ENCODE data around the gene ERLEC1. TPM values are rescaled to one million over a fixed set of nuclear protein-coding genes. Genes with fewer than 3 reads are reported as not detected.

ERLEC1 gene
- total and polyA plus RNA-seq, 2 of the 4 experiments (the other 2 are of a cell fraction): 40.3 to 53.4 TPM

DNA sequence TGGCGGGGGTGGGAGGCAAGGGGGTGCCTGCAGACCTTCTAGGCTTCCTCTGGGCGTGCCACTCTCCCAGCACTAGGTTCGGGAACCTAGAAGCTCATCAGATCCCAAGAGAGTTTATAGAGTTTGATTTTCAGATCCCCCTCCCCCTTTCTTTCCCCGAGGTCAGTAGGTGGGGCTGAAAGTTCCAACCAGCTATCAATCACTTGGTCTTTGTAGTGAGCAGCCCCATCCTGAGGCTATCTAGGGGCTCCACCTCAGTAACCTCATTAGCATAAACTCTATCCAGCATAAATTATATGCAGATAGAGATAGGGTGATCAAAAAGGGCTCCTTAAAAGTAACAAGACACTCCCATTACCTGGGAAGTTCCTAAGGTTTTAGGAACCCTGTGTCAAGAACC, 32.8 kb downstream of the ERLEC1 start:
- no peak overlapping the region for H2AK5ac ChIP-seq (ENCODE audit: low read depth, low read length)
- H3K4me3 ChIP-seq (ENCODE audit: insufficient read depth, low read depth, low read length): no peak overlapping the region
- no peak for DNase-seq
- H3K4ac ChIP-seq (ENCODE audit: low read depth, low read length): no peak overlapping the region
- H3K27me3 ChIP-seq (ENCODE audit: control insufficient read depth, insufficient read depth, low read length): no peaks in the 10 kb centered on the region
- H4K91ac ChIP-seq (ENCODE audit: insufficient read depth, low read depth, low read length): no peak overlapping the region
- no peak overlapping the region for H2BK120ac ChIP-seq (ENCODE audit: low read depth, low read length)
- H2BK20ac ChIP-seq (ENCODE audit: low read depth, low read length): no peak overlapping the region
- H3K9me1 ChIP-seq (ENCODE audit: insufficient read depth, low read length): peaks cover 7% of the 10 kb centered on the region
- CTCF ChIA-PET: no interaction called here
- H2BK15ac ChIP-seq (ENCODE audit: low read depth, low read length): no peak overlapping the region
- WGBS, 2 experiments (ENCODE audit: extremely low coverage in 2 of 2, insufficient read length in 1 of 2): no CpG with 5 or more reads among the region's 4 CpGs
- no peak overlapping the region for H3K9ac ChIP-seq (ENCODE audit: low read depth, low read length)
- no peak overlapping the region for H2AFZ ChIP-seq (replicated peaks; ENCODE audit: low read length, poor library complexity)
- no peak overlapping the region for H2AK9ac ChIP-seq (replicated peaks; ENCODE audit: low read depth, low read length, poor library complexity)
- no peaks in the 10 kb centered on the region for H3K9me3 ChIP-seq (ENCODE audit: control insufficient read depth, insufficient read depth, low read length)
- no peak overlapping the region for H3K56ac ChIP-seq (ENCODE audit: extremely low read depth, insufficient read depth, low read length)
- H3K36me3 ChIP-seq (ENCODE audit: control insufficient read depth, insufficient read depth, low read length): peaks cover 16% of the 10 kb centered on the region
- H4K5ac ChIP-seq (ENCODE audit: low read depth, low read length): no peak overlapping the region
- no peak for ATAC-seq (ENCODE audit: low read depth)
- no peak overlapping the region for H2BK5ac ChIP-seq (ENCODE audit: low read depth, low read length, poor library complexity, severe bottlenecking)
- no peak overlapping the region for H3K14ac ChIP-seq (replicated peaks; ENCODE audit: low read depth, low read length)
- TF ChIP-seq CEBPB (IDR thresholded peaks at IDR 0.05; ENCODE audit: low read depth, low read length) (no peak), NFE2L2 (IDR thresholded peaks at IDR 0.05; ENCODE audit: low read depth, low read length) (no peak), FOS (IDR thresholded peaks at IDR 0.05; ENCODE audit: low read depth, low read length) (no peak), RAD21 (IDR thresholded peaks at IDR 0.05; ENCODE audit: low read length) (no peak), CHD1 (IDR thresholded peaks at IDR 0.05; ENCODE audit: low read depth, low read length) (no peak), RFX5 (IDR thresholded peaks at IDR 0.05; ENCODE audit: low read depth, low read length) (no peak)
- TF ChIP-seq, protein P1, sequence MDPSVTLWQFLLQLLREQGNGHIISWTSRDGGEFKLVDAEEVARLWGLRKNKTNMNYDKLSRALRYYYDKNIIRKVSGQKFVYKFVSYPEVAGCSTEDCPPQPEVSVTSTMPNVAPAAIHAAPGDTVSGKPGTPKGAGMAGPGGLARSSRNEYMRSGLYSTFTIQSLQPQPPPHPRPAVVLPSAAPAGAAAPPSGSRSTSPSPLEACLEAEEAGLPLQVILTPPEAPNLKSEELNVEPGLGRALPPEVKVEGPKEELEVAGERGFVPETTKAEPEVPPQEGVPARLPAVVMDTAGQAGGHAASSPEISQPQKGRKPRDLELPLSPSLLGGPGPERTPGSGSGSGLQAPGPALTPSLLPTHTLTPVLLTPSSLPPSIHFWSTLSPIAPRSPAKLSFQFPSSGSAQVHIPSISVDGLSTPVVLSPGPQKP (IDR thresholded peaks at IDR 0.05; ENCODE audit: borderline replicate concordance, low read depth, low read length): no peak
- no peaks in the 10 kb centered on the region for H4K20me1 ChIP-seq (ENCODE audit: insufficient read depth, low read length)
- no peak overlapping the region for H3K4me2 ChIP-seq (ENCODE audit: low read depth, low read length)
- dilution Hi-C loops (cut with HindIII; ENCODE audit: low sequenced_read_pairs, unreplicated experiment) (no loop called here), intact Hi-C loops (cut with micrococcal nuclease) (no loop called here), in situ Hi-C loops (cut with MboI; ENCODE audit: low sequenced_read_pairs) (no loop called here)
- H3K27ac ChIP-seq (ENCODE audit: insufficient read depth, low read length): no peak overlapping the region
- peaks cover 0 to 8% of the 10 kb centered on the region in 2 experiments; a peak in 2 of 4 replicates for H3K79me1 ChIP-seq (ENCODE audit: low read depth in 1 of 2, low read length in 2 of 2)
- POLR2A ChIA-PET (ENCODE audit: unreplicated experiment): no interaction called here
- no peak overlapping the region for H4K8ac ChIP-seq (ENCODE audit: low read depth in 2 of 2, low read length in 2 of 2)
- no TSS peak for BruUV-seq (replicated peaks)
- H3K4me1 ChIP-seq (ENCODE audit: control insufficient read depth, insufficient read depth, low read length): no peaks in the 10 kb centered on the region
- no peak overlapping the region for H3K18ac ChIP-seq (ENCODE audit: low read depth, low read length)
- no peak overlapping the region for H3K23ac ChIP-seq (ENCODE audit: low read depth, low read length)
